HFFc6 (cell line): ENCODE results near the gene ARHGAP21. TPM values are rescaled to one million over a fixed set of nuclear protein-coding genes. Genes with fewer than 3 reads are reported as not detected.

Source experiments
- DNase-seq: peaks from one replicate; pipeline ENCODE4 v3.0.0-alpha.2; 2018
- H3K27ac Mint-ChIP-seq: 2 replicates; pipeline ENCODE4 v1.8.0; 2020; ENCODE audit warnings: mild to moderate bottlenecking, mixed read lengths
- H3K27me3 Mint-ChIP-seq: 2 replicates; pipeline ENCODE4 v1.8.0; 2021; ENCODE audit warnings: mild to moderate bottlenecking, moderate library complexity, mixed read lengths; ENCODE audit not compliant: insufficient read depth
- H3K36me3 Mint-ChIP-seq: 2 replicates; pipeline ENCODE4 v1.8.0; 2021; ENCODE audit warnings: low read depth, mixed read lengths
- H3K4me1 Mint-ChIP-seq: 2 replicates; pipeline ENCODE4 v1.8.0; 2020; ENCODE audit warnings: low read depth, mixed read lengths
- H3K4me3 Mint-ChIP-seq: 2 replicates; pipeline ENCODE4 v1.8.0; 2020; ENCODE audit warnings: mild to moderate bottlenecking, moderate library complexity, mixed read lengths
- H3K9me3 Mint-ChIP-seq: 2 replicates; pipeline ENCODE4 v1.8.0; 2020; ENCODE audit warnings: mild to moderate bottlenecking, mixed read lengths
- CTCF ChIP-seq: fragments of 200-600 bp; sonication (generic); IDR thresholded peaks from 2 replicates; pipeline ENCODE4 v1.5.0; 2021; ENCODE audit warnings: antibody characterized with exemption, mild to moderate bottlenecking
- total RNA-seq, 6 experiments: library from RNA; stranded (reverse); fragmentation: NEBNext Ultra II Directional; extraction: Animal tissue kit (Norgen Biotek cat#: 25700); gene quantifications; 2 replicates in 1 of 6; 3 replicates in 5 of 6; pipeline ENCODE4 v1.2.3, GENCODE V29; 2021

ARHGAP21 gene
- total RNA-seq, 6 experiments from 2014 or later = 71.4 to 94.1 (median 82.1) TPM

DNA sequence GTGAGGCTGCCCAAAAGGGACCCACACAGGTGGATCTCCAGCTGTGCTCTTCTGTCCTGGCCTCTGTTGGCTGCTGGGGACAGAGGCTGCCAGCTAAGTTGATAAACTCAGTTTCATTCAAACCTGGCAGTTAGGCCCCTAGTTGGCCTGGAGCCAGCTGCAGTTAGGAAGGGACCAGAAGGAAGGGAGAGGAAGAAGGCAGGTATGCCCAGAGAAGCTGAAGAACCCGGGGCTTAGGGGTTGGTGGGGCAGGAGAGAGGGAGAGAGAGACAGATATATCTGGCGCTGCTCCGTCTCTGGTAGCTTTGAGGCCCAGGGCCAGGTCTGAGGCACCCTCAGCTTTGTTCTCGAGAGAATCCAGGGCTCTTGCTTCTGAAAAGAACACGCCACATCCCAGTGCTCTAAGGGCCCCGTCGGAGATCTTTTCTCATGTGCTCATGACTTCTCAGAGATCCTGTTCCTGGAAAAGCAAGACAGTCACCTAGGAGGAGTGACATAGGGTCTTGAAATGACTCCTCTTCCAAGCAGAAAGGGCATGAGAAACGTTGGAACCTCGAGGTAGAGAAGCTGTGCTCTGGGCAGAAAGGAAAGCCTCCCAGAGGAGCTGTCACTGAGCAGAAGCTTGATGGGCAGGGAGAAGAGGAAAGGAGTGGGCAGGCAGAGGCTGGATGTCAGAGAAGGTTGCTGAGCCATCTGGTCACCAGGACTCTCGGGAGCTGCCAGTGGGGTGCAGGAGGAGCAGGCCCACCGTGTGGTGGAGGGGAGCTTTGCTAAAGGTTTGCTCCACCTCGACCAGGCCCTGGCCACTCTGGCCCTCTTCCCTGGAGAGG is 153.6 kb downstream of the ARHGAP21 start:
- Mint-ChIP-seq H3K36me3 (no peaks in the 10 kb centered on the region), H3K27ac (no peak overlapping the region), H3K9me3 (no peaks in the 10 kb centered on the region), H3K27me3 (peaks cover 11% of the 10 kb centered on the region), H3K4me1 (peaks cover 2% of the 10 kb centered on the region; the same call in 1 of the 2 replicates), H3K4me3 (no peak overlapping the region)
- no peak for TF ChIP-seq CTCF
- no peak for DNase-seq

DNA sequence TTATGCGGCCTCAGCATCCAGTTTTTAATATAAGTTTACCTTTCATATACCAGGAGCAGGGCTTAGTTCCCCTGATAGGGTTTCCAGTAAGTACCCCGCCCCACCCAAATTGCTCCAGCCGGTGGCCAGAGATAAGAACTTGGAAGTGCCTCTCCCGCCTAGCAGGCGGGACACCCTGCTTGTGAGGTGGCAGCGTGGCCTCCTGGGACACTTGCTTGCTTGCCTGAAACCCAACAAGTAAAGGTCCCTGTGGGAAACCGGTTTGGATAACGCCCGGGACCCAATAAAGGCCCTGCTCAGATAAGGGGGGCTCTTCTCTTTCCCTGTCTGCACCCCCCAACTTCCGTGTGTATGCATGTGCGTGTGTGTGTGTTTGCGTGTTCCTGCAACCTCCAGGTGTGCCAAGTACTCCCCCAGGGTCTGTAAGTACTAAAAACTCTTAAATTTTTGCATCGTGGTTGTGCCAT is 154.3 kb downstream of the ARHGAP21 start:
- no peaks in the 10 kb centered on the region for H3K36me3 Mint-ChIP-seq
- H3K4me3 Mint-ChIP-seq = no peak overlapping the region
- no peaks in the 10 kb centered on the region for H3K4me1 Mint-ChIP-seq
- H3K9me3 Mint-ChIP-seq = no peaks in the 10 kb centered on the region
- DNase-seq = no peak
- H3K27ac Mint-ChIP-seq = no peak overlapping the region
- peaks cover 11% of the 10 kb centered on the region for H3K27me3 Mint-ChIP-seq
- TF ChIP-seq CTCF = no peak

DNA sequence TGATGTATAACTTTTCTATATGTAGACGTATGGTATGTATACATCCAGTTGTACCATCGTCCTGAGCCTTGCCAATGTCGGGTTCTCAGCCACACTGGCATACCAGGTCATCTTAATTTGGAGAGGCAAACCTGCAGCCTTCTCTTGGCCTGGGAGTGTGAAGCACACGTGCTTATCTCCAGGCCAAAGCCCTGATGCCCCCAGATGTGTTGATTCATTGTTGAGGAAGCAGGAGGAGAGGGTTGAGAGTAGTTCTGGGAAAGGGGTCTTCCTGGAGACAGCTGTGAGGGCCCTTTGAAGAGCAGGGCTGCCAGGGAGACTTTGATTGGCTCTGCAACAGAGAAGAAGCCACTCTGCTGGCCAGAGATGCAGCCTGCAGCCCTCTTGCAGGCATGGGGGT is 155.6 kb downstream of the ARHGAP21 start:
- H3K27ac Mint-ChIP-seq = no peak overlapping the region

DNA sequence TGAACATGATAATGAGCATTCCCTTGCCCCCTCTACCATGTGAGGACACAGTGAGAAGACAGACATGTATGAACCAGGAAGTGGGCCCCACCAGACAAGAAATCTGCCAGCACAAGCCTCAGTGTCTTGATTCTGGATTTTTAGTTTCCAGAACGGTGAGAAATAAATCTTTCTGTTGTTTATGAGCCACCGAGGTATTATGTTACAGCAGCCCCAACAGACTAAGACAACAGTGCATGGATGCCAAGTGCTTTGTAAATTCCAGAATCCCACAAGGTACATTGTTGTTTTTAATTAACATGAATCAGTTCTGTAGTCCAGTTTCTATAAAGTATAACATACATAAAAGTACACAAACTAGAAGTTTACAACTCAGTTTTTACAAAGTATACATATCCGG is 162.2 kb downstream of the ARHGAP21 start:
- Mint-ChIP-seq H3K4me1 (peaks cover 6% of the 10 kb centered on the region), H3K27me3 (peaks cover 16% of the 10 kb centered on the region), H3K27ac (no peak overlapping the region), H3K9me3 (no peaks in the 10 kb centered on the region), H3K4me3 (no peak overlapping the region), H3K36me3 (no peaks in the 10 kb centered on the region)
- DNase-seq = peak; percentile 47
- no peak for TF ChIP-seq CTCF

More for the DNA sequence above, 155.6 kb downstream of the ARHGAP21 start:
- H3K4me3 Mint-ChIP-seq = no peak overlapping the region
- TF ChIP-seq CTCF = no peak
- H3K4me1 Mint-ChIP-seq = no peaks in the 10 kb centered on the region
- H3K27me3 Mint-ChIP-seq = peaks cover 11% of the 10 kb centered on the region
- no peaks in the 10 kb centered on the region for H3K36me3 Mint-ChIP-seq
- no peaks in the 10 kb centered on the region for H3K9me3 Mint-ChIP-seq
- DNase-seq = no peak

DNA sequence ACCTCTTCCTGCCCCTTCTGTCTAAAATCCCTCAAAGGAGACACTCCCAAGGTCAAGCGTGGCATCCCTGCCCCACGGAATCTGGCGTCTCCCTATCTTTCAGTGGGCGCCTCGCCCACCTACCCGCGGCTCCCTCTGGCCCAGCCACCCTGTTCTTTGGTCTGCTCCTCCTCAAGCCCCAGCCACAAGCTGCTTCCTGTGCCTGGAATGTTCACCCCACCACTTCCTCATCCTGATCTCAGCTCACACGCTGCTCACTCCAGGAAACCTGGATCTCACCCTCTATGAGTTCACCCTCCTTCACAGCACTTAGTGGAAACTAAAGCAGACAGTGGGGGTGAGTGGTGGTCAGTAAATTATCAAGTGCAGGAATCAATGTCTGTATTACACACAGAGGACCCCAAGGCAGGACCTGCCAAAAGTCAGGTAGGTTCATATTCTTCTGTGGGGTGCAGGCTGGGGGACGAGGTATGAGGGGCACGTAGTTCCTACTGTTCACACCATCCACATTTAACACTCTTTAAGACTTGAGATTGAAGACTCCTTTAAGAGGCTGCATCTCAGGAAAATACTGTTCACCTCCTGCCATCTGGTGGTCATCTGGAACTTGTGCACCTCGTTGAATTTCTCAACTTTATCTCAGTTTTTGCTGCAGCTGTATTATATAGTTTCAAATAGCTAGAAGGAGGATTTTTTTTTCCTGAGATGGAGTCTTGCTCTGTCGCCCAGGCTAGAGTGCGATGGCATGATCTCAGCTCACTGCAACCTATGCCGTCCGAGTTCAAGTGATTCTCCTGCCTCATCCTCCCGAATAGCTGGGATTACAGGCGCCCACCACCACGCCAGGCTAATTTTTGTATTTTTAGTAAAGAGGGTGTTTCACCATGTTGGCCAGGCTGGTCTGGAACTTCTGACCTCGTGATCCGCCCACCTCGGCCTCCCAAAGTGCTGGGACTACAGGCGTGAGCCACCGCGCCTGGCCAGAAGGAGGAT is 166.6 kb downstream of the ARHGAP21 start:
- Mint-ChIP-seq H3K27ac (no peak overlapping the region), H3K9me3 (no peaks in the 10 kb centered on the region), H3K4me3 (no peak overlapping the region), H3K4me1 (peaks cover 6% of the 10 kb centered on the region), H3K27me3 (peaks cover 21% of the 10 kb centered on the region), H3K36me3 (no peaks in the 10 kb centered on the region)
- DNase-seq = peak; percentile 58
- peak; percentile 83 for TF ChIP-seq CTCF
